ENCODE data around the gene APOB.

GRCh38 chr2:21092308-21092869 is 48.5 kb upstream of the APOB start:
- TF ChIP-seq CTCF (IDR thresholded peaks at IDR 0.05) (no peak), EP300 (IDR thresholded peaks at IDR 0.05) (no peak), POLR2A (IDR thresholded peaks at IDR 0.05) (no peak)
